HepG2 (cell line): ENCODE data around the gene SLC23A3. TPM values are rescaled to one million over a fixed set of nuclear protein-coding genes. Genes with fewer than 3 reads are reported as not detected.
A peak's percentile ranks its signal among the peaks of the same experiment; 100 is the strongest.

Experiments
- CREM ChIP-seq, 2 experiments: sonication (generic) in 1 of 2; formaldehyde crosslinking in 1 of 2; IDR thresholded peaks; 2 replicates each; pipeline versions ENCODE4 v1.4.0 to v1.6.1; 2016 to 2020; ENCODE audit warnings: antibody characterized with exemption in 1 of 2, mild to moderate bottlenecking in 1 of 2, missing genetic modification reagents in 1 of 2
- FOXA3 ChIP-seq: IDR thresholded peaks from 2 replicates; pipeline ENCODE4 v1.6.1; 2016; ENCODE audit warnings: missing genetic modification reagents, missing compliant biosample characterization
- HOXD1 ChIP-seq: sonication (generic); formaldehyde crosslinking; IDR thresholded peaks from 2 replicates; pipeline ENCODE4 v1.5.0; 2020; ENCODE audit warnings: missing genetic modification reagents
- PLRG1 ChIP-seq: fragments of 450-650 bp; conservative IDR thresholded peaks from 2 replicates; pipeline ENCODE4 v1.6.1; 2016
- SIN3A ChIP-seq: IDR thresholded peaks from 2 replicates; pipeline ENCODE4 v1.6.1; 2011; ENCODE audit warnings: low read depth, mild to moderate bottlenecking, control low read depth, low read length, borderline replicate concordance
- SMARCC2 ChIP-seq: fragments of 450-650 bp; IDR thresholded peaks from 2 replicates; pipeline ENCODE4 v1.6.1; 2017; ENCODE audit warnings: antibody characterized with exemption, mild to moderate bottlenecking
- SMYD3 ChIP-seq: sonication (generic); formaldehyde crosslinking; IDR thresholded peaks from 2 replicates; pipeline ENCODE4 v1.8.1; 2023; ENCODE audit warnings: mild to moderate bottlenecking, missing genetic modification reagents
- SRSF4 ChIP-seq: fragments of 200-400 bp; formaldehyde crosslinking; IDR thresholded peaks from one replicate; pipeline ENCODE4 v1.6.1; 2018; ENCODE audit warnings: mild to moderate bottlenecking, low read depth, low read length, moderate library complexity; ENCODE audit not compliant: poor library complexity, severe bottlenecking
- TAF1 ChIP-seq: sonication (generic); formaldehyde crosslinking; IDR thresholded peaks from 2 replicates; pipeline ENCODE4 v1.4.0; 2020; ENCODE audit warnings: missing genetic modification reagents
- ZFAT ChIP-seq: sonication (generic); formaldehyde crosslinking; conservative IDR thresholded peaks from 2 replicates; pipeline ENCODE4 v1.8.1; 2023; ENCODE audit warnings: missing genetic modification reagents, inconsistent platforms
- ZNF781 ChIP-seq: sonication (generic); formaldehyde crosslinking; IDR thresholded peaks from 2 replicates; pipeline ENCODE4 v1.5.1; 2020; ENCODE audit warnings: borderline replicate concordance, mild to moderate bottlenecking, missing genetic modification reagents; ENCODE audit errors: not compliant biosample characterization
- ZNF891 ChIP-seq: sonication (generic); formaldehyde crosslinking; IDR thresholded peaks from 2 replicates; pipeline ENCODE4 v1.5.0; 2020; ENCODE audit warnings: mild to moderate bottlenecking, missing genetic modification reagents
- ZZZ3 ChIP-seq: sonication (generic); formaldehyde crosslinking; IDR thresholded peaks from 2 replicates; pipeline ENCODE4 v1.4.0; 2020; ENCODE audit warnings: missing genetic modification reagents, mild to moderate bottlenecking, borderline replicate concordance
- polyA plus RNA-seq, 8 experiments: library from polyadenylated mRNA; depleted of rRNA in 3 of 8; stranded (reverse) in 7 of 8; unstranded in 1 of 8; fragments of >200 nt; fragmentation: Illumina TruSeq in 4 of 8; extraction: Trizol in 4 of 8; gene quantifications; 2 replicates each; pipeline versions ENCODE4 v1.2.1 to v1.2.3, GENCODE V29; 2011 to 2016; ENCODE audit warnings: low read depth in 4 of 8, missing spikeins in 1 of 8, mixed read lengths in 1 of 8; ENCODE audit not compliant: insufficient read depth in 1 of 8
- total RNA-seq, 5 experiments: library from RNA; depleted of rRNA; stranded (reverse); fragments of >200 nt; fragmentation: Illumina TruSeq; extraction: Trizol; gene quantifications; 2 replicates each; pipeline ENCODE4 v1.2.3, GENCODE V29; 2016; ENCODE audit warnings: low read depth in 1 of 5
- TF ChIP-seq, protein P1 (sequence below): sonication (generic); formaldehyde crosslinking; IDR thresholded peaks from 2 replicates; pipeline ENCODE4 v1.4.0; 2020; ENCODE audit warnings: missing genetic modification reagents
- TF ChIP-seq, protein P2 (sequence below), 2 experiments: fragments of 450-650 bp in 1 of 2; sonication (generic) in 1 of 2; formaldehyde crosslinking in 1 of 2; IDR thresholded peaks; 2 replicates each; pipeline versions ENCODE4 v1.6.1 to v1.8.0; 2016 to 2022; ENCODE audit warnings: antibody characterized with exemption in 1 of 2, mild to moderate bottlenecking in 1 of 2, missing genetic modification reagents in 1 of 2
- TF ChIP-seq, protein P3 (sequence below): sonication (generic); formaldehyde crosslinking; IDR thresholded peaks from 2 replicates; pipeline ENCODE4 v1.8.0; 2022; ENCODE audit warnings: mild to moderate bottlenecking, missing genetic modification reagents, moderate library complexity
- TF ChIP-seq, protein P4 (sequence below): sonication (generic); formaldehyde crosslinking; IDR thresholded peaks from 2 replicates; pipeline ENCODE4 v1.4.0; 2020; ENCODE audit warnings: missing genetic modification reagents

Gene SLC23A3
- total and polyA plus RNA-seq, 2 of the 13 experiments (the other 11 are each of a cell fraction or from before 2014, with no cell fraction given), result 0.38 to 0.78 TPM

DNA sequence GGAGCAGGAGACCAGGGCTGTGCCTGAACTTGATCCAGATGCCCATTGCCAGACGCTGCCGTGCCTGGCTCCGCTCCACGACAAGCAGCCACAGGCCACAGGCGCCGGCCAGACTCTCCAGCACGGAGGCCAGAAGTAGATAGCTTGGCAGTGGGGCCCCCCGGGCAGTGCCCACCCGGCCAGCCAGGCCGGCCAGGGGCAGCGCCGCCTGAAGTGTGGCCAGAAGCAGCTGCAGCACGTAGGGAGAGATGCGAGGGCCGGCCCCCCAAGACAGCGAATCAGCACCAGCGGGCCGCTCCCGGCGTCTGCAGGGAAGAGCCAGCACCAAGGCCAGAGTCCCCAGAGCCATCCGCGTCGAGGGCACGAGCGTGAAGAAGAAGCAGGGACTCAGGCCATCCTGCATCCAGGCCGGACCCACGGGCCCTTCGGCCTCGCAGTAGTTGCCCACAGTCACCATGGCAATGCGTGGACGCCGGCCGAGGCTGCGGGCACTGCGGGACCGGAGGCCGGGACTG, 48.4 kb upstream of the SLC23A3 start (continued):
- TF ChIP-seq ZNF891 (CRISPR knock-in tag) (no peak; the same call in 1 of the 2 replicates), FOXA3 (CRISPR knock-in tag) (no peak), TAF1 (CRISPR knock-in tag) (no peak), HOXD1 (CRISPR knock-in tag) (no peak), SRSF4 (no peak), PLRG1 (no peak), ZZZ3 (CRISPR knock-in tag) (no peak), CREM (IDR thresholded peaks at IDR 0.05) (no peak), CREM (CRISPR knock-in tag; IDR thresholded peaks at IDR 0.05) (no peak), SMYD3 (peak; percentile 5; the same call in 1 of the 2 replicates), SIN3A (no peak), SMARCC2 (no peak), ZFAT (CRISPR knock-in tag) (0 out of 2 replicates have a peak, but pooled peaks have one; percentile 45), ZNF781 (CRISPR knock-in tag) (no peak)
- TF ChIP-seq, protein P1, sequence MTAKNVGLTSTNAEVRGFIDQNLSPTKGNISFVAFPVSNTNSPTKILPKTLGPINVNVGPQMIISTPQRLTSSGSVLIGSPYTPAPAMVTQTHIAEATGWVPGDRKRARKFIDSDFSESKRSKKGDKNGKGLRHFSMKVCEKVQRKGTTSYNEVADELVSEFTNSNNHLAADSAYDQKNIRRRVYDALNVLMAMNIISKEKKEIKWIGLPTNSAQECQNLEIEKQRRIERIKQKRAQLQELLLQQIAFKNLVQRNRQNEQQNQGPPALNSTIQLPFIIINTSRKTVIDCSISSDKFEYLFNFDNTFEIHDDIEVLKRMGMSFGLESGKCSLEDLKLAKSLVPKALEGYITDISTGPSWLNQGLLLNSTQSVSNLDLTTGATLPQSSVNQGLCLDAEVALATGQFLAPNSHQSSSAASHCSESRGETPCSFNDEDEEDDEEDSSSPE (CRISPR knock-in tag), result no peak
- TF ChIP-seq, protein P2, sequence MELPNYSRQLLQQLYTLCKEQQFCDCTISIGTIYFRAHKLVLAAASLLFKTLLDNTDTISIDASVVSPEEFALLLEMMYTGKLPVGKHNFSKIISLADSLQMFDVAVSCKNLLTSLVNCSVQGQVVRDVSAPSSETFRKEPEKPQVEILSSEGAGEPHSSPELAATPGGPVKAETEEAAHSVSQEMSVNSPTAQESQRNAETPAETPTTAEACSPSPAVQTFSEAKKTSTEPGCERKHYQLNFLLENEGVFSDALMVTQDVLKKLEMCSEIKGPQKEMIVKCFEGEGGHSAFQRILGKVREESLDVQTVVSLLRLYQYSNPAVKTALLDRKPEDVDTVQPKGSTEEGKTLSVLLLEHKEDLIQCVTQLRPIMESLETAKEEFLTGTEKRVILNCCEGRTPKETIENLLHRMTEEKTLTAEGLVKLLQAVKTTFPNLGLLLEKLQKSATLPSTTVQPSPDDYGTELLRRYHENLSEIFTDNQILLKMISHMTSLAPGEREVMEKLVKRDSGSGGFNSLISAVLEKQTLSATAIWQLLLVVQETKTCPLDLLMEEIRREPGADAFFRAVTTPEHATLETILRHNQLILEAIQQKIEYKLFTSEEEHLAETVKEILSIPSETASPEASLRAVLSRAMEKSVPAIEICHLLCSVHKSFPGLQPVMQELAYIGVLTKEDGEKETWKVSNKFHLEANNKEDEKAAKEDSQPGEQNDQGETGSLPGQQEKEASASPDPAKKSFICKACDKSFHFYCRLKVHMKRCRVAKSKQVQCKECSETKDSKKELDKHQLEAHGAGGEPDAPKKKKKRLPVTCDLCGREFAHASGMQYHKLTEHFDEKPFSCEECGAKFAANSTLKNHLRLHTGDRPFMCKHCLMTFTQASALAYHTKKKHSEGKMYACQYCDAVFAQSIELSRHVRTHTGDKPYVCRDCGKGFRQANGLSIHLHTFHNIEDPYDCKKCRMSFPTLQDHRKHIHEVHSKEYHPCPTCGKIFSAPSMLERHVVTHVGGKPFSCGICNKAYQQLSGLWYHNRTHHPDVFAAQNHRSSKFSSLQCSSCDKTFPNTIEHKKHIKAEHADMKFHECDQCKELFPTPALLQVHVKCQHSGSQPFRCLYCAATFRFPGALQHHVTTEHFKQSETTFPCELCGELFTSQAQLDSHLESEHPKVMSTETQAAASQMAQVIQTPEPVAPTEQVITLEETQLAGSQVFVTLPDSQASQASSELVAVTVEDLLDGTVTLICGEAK (IDR thresholded peaks at IDR 0.05), result no peak
- TF ChIP-seq, protein P2 (CRISPR knock-in tag; IDR thresholded peaks at IDR 0.05), result no peak
- TF ChIP-seq, protein P3, sequence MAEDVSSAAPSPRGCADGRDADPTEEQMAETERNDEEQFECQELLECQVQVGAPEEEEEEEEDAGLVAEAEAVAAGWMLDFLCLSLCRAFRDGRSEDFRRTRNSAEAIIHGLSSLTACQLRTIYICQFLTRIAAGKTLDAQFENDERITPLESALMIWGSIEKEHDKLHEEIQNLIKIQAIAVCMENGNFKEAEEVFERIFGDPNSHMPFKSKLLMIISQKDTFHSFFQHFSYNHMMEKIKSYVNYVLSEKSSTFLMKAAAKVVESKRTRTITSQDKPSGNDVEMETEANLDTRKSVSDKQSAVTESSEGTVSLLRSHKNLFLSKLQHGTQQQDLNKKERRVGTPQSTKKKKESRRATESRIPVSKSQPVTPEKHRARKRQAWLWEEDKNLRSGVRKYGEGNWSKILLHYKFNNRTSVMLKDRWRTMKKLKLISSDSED (CRISPR knock-in tag), result no peak
- TF ChIP-seq, protein P4, sequence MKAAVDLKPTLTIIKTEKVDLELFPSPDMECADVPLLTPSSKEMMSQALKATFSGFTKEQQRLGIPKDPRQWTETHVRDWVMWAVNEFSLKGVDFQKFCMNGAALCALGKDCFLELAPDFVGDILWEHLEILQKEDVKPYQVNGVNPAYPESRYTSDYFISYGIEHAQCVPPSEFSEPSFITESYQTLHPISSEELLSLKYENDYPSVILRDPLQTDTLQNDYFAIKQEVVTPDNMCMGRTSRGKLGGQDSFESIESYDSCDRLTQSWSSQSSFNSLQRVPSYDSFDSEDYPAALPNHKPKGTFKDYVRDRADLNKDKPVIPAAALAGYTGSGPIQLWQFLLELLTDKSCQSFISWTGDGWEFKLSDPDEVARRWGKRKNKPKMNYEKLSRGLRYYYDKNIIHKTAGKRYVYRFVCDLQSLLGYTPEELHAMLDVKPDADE (CRISPR knock-in tag), result no peak
